Stimulated activated CD4-positive, alpha-beta T cell treated with anti-CD3 and anti-CD28 coated beads, Interleukin-15, amount 100 ng/mL, for 48 hours (primary cell): Measurements from ENCODE around the gene CLK3.

ENCODE experiments used
- DNase-seq, 2 donors: peaks; one replicate each; pipeline ENCODE4 v3.0.0-alpha.2; 2020; ENCODE audit warnings: low read depth in 2 of 2

Gene CLK3

GRCh38 chr15:74603026-74603788 is 12.4 kb upstream of the CLK3 start:
- no peak for DNase-seq

- DNase-seq, result no peak
Observed at GRCh38 chr15:74603789-74604705, 11.6 kb upstream of the CLK3 start.

GRCh38 chr15:74604983-74605794 is 10.4 kb upstream of the CLK3 start:
- DNase-seq, result no peak

GRCh38 chr15:74605795-74606150 is 9.9 kb upstream of the CLK3 start:
- DNase-seq, result no peak

GRCh38 chr15:74608786-74609185 is 6.8 kb upstream of the CLK3 start:
- no peak for DNase-seq

- DNase-seq, result no peak
Observed at GRCh38 chr15:74609938-74610301, 5.7 kb upstream of the CLK3 start.

- DNase-seq, result no peak
Observed at GRCh38 chr15:74610302-74610951, 5.2 kb upstream of the CLK3 start.

- no peak for DNase-seq
Observed at GRCh38 chr15:74611341-74611740, 4.3 kb upstream of the CLK3 start.

- DNase-seq, result no peak
Observed at GRCh38 chr15:74611834-74612233, 3.8 kb upstream of the CLK3 start.

- DNase-seq, result no peak
Observed at GRCh38 chr15:74612677-74613076, 3.0 kb upstream of the CLK3 start.

- DNase-seq, result no peak
Observed at GRCh38 chr15:74613089-74613952, 2.3 kb upstream of the CLK3 start.

GRCh38 chr15:74613953-74614743 is 1.5 kb upstream of the CLK3 start:
- no peak for DNase-seq

- DNase-seq, result peak; percentile 63 to 83
Observed at GRCh38 chr15:74614744-74615507, 710 bp upstream of the CLK3 start.

- DNase-seq, result peak; percentile 31 to 33
Observed at GRCh38 chr15:74616366-74616939, 817 bp downstream of the CLK3 start.

- DNase-seq, result no peak
Observed at GRCh38 chr15:74616996-74617395, 1.4 kb downstream of the CLK3 start.

GRCh38 chr15:74618841-74619596 is 3.4 kb downstream of the CLK3 start:
- DNase-seq, result no peak

- DNase-seq, result no peak
Observed at GRCh38 chr15:74619916-74620635, 4.4 kb downstream of the CLK3 start.
